Fibroblast of upper back skin (primary cell): ENCODE measurements around the gene THAP10.
A peak's percentile ranks its signal among the peaks of the same experiment; 100 is the strongest.

Source experiments
- DNase-seq: peaks from one replicate; pipeline ENCODE4 v3.0.0-alpha.2; 2013

The THAP10 gene

GRCh38 chr15:70853318-70853972 is 38.8 kb downstream of the THAP10 start:
- DNase-seq = no peak

DNA sequence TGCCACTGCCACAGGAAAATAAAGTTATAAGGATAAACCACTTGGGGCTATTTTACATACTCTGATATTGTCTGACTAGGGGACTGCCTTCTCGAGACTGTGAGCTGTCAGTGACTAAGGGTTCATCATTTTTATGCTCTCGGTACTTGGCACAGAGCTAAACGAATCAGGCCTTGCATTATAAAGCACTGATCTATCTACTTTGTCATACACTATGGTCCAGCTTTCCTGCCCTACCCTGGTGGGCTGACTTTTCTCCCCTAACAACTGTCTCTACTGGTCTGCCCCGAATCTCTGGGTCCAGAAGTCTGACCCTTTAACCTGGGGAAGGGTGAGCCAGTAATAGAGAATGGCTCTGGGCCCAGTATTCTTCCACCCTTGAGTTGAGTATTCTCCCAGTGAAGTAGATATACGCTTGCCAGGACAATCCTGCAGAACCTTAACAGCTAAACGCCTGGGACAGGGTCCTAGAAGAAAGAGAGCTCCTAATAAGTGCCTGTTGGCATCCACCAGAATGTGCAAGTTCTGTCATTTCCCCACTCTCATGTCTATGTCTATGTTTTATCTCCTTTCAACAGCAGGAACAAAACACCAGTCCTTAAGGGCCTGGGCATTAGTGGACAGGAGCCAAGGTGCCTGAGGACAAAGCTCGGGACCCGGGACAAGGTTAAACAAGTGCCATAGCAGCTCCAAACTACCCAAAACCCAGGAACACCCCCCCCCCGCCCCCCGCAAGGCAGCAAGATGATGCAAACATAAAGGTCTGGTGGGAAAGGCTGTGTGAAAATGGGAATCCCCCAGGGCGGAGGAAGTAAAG is 39.5 kb downstream of the THAP10 start:
- DNase-seq = peak; percentile 76

GRCh38 chr15:70851889-70852288 is 40.3 kb downstream of the THAP10 start:
- no peak for DNase-seq

DNA sequence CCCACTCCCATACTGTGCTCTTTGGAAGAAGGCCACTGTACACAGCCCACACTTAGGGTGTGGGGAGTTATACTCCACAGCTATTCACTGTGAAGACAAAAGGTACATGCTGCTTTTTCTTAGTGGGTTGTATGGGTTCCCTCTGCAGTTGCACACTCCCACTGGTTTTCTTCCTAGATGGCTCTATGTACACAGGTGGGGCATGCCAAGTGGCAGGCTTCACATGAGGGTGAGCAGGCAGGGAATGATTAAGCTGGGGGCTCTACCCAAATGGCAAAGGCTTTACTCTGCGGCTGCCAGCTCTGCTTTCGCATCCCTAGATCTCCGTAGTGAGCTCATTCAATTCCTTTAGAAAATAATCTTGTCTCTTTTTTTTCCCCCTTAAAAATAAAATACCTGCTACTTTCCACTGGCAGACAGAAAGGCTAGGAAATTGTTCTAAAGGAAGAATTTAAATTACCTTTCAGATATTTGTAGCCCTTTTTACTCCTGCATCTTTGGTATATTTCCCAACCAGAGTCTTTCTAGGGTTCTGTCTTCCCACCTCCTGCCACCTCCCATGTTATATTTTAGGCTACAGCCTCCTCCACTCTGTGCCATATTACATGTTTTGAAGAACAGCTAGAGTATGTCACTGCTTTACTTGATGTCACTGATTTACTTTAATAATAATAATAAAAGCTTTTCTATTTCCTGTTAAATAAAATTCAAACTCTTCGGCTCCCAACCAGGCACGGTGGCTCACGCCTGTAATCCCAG is 46.5 kb downstream of the THAP10 start:
- DNase-seq = no peak

- no peak for DNase-seq
These were observed 54.8 kb downstream of the THAP10 start for GRCh38 chr15:70837476-70837875.

DNA sequence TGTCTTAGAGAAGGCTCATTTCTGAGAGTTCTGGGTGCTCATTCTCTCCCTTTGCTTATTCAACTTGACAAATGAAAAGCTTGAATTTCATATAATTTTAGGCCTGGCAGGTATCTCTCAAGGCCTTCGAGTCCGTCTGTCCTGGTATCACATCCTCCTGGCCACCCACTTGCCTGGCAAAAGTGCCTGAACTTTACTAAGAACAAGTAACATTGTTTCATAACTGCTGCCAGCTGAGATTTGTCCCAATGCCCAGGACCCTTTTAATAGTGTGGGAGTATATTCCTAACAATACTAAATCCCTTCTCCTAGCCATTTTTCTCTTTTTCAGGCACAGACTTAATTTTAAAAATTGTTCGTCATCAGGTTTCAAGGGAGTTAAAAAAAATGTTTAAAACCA is 56.4 kb downstream of the THAP10 start:
- DNase-seq = no peak

- no peak for DNase-seq
These were observed 56.8 kb downstream of the THAP10 start for GRCh38 chr15:70835415-70835814.

DNA sequence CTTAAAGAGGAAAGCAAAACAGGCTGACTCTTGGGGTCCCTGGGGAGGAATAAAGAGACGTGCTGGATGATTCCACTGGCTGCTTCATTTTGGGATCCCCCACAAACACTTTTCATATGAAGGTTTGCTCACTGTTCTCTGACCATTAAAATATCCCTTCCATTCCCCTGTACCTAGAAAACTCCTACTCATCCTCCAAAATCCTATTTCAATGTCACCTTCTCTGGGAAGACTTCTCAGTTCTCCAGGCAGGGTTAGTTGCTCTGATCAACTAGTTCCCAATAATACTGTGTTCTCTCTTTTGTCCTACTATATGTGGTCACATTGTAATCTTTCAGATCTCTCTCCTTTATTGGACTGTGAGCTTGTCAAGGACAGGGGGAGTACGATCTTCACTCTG is 57.2 kb downstream of the THAP10 start:
- no peak for DNase-seq

- peak; percentile 88 for DNase-seq
These were observed 58.1 kb downstream of the THAP10 start for GRCh38 chr15:70833861-70834765.

DNA sequence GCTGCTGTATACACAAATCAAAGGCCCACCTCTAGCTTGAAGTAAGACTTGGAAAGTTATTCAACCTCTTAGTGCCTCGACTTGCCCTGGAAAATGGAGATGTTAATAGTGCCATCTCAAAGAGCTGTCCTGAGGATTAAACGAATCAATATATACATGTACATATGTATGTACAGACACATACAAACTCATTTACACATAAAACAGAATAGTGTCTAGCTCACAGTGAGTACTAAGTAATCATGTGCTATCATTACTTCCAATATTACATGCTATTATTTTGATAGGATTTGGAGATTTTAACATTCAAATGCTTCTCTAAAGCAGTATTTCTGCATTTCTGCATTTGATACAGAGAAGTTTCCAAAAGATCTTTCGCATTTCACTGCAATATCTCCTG is 58.8 kb downstream of the THAP10 start:
- no peak for DNase-seq

DNA sequence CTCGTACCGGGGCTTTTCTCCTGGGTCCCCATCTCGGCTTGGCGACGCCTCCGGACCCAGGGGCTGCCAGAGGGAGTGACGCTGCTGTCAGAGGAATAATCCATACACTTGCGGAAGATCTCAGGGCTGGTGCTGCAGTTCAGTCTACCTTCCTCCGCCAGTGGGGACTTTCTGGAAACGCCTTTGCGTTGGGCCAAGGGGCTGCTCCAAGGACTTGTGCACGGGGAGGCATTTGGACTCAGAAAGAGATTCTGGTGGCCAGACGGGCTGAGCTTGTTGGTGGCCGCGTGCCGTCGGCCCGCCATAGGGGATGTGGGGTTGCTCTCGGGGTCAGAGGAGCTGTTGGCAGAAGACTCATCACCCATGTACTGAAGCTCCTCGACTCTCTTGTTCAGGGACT is 60.1 kb downstream of the THAP10 start:
- DNase-seq = no peak
